ENCODE results near the gene TMSB10.

DNA sequence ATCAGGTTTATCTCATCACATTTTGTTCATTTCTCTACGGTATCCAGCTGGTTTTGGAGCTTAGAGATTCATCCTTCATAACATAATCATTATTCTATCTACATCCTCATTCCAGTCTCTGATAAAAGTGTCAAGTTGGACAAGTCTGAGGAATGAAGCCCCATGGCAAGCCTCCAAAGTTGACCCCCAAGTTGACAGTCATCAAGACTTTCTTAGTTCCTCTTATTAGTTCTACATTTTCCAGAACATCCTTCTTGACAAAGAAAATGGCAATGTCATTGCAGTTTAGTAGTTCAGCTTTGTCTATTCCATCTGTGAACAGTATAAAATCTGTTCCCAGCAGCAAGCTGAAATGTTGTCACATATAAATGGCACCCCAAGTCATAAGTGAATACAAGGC lies 4.5 kb upstream of the TMSB10 start:
- TF ChIP-seq RAD21 (IDR thresholded peaks at IDR 0.05) (no peak), RXRA (IDR thresholded peaks at IDR 0.05) (no peak), EGR1 (IDR thresholded peaks at IDR 0.05; ENCODE audit: low read depth in 2 of 2) (no peak), YY1 (IDR thresholded peaks at IDR 0.05) (no peak)
- TF ChIP-seq, protein P1, sequence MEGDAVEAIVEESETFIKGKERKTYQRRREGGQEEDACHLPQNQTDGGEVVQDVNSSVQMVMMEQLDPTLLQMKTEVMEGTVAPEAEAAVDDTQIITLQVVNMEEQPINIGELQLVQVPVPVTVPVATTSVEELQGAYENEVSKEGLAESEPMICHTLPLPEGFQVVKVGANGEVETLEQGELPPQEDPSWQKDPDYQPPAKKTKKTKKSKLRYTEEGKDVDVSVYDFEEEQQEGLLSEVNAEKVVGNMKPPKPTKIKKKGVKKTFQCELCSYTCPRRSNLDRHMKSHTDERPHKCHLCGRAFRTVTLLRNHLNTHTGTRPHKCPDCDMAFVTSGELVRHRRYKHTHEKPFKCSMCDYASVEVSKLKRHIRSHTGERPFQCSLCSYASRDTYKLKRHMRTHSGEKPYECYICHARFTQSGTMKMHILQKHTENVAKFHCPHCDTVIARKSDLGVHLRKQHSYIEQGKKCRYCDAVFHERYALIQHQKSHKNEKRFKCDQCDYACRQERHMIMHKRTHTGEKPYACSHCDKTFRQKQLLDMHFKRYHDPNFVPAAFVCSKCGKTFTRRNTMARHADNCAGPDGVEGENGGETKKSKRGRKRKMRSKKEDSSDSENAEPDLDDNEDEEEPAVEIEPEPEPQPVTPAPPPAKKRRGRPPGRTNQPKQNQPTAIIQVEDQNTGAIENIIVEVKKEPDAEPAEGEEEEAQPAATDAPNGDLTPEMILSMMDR (IDR thresholded peaks at IDR 0.05; ENCODE audit: low read depth, low read length, missing input control): no peak
- TF ChIP-seq, protein P2, sequence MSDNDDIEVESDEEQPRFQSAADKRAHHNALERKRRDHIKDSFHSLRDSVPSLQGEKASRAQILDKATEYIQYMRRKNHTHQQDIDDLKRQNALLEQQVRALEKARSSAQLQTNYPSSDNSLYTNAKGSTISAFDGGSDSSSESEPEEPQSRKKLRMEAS (IDR thresholded peaks at IDR 0.05): no peak

Data from liver (tissue), 3 donors.